ENCODE data around the gene SHH.

Gene SHH

DNA sequence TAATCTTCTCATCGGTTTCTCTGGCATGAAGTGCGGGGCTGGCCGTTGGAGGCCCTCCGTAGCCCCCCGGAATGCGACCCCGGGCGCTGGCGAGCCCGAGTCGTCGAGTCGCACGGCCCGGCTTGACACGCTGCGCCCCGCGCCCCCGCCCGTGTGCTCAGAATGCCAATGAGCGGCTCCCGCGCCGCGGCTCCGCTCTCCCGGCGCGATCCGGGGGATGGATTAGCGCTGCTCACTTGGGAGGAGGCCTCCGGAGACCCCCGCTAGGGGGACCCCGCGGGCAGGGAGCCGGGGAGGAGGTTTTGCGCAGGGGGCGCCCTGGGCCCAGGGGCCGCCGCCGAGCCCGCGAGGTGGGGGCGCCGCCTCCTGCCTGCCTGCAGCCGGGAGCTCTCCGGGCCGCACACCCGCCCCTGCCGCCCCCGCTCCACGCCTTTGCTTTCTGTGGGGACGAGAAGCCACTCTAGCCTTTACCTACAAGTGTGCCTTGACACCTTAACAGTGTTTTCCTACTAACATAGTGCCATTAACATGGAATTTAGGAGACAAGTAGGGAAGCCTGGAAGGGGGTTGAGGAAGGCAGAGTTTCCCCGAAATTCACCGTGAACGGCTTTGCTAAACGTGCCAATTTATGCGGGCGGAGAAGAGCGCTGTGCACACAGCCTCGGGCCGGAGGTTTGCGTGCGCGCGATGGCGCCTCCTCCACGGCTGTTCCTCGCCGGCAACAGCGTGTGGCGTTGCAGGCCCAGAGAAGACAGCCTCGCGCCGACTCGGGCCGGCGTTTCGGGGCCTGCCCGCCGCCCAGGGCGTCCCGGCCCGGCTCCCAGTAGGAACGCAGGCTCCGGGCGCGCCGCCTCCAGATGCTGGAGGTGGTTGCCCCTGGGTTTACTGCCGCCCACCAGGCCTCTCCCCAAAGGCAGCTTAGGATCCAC lies 7.1 kb downstream of the SHH start:
- peak; percentile 76 for DNase-seq

DNA sequence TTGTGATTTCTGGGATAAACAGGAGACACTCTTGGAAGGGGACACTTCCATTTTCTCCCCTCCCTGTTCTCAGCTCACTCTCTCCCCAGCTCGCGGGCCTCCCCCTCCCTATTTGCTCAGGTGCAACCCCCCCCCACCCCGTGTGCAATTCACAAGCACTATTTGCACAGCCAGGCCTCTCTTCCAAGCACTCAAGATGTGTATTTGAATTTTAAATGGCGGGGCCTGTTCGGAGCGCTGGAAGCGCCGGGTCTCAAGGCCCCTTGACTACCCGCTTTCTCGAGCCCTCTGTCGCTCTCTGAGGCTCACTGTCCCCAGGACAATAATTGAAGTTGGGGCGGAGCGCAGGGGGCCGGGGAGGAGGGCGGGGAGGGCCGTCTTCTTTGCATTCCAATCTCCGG lies 7.8 kb downstream of the SHH start:
- no peak for DNase-seq

DNA sequence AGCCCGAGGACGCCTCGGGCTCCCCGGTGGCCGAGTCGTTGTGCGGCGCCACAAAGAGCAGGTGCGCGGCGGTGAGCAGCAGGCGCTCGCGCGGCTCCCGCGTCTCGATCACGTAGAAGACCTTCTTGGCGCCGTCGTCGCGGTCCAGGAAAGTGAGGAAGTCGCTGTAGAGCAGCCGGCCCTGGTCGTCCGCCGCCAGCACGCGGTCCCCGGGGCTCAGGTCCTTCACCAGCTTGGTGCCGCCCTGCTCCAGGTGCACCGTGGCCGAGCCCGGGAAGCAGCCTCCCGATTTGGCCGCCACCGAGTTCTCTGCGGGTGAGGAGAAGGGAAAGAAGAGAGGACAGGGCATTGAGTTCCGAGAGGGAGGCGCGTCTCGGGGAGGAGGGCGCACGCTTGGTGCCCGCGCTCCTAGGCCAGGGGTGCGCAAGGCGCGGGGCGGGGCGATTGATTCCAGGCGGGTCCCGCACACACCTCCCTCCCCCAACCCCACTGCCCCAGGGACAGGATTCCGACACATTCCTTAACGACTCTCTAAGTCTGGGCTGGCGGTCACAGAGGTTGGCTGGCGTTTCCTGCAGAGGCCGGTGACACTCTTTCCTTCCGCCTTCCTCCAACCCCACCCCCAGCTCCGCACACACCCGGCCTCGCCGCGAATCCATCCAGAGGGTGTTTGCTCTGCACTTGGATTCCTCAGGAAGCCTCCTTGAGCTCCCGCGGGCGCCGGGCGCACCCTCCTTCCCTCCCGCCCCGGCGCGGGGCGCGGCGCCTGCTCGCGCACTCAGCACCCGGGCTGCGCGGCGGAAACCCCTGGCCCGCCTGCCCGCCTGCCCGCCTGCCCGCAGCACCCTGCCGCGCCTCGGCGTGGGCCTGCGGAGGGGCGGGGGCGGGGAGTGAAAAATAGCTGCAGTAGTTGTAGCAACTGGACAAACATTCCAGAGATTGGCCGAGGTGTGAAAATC lies 8.6 kb downstream of the SHH start:
- DNase-seq, result peak; percentile 40

DNA sequence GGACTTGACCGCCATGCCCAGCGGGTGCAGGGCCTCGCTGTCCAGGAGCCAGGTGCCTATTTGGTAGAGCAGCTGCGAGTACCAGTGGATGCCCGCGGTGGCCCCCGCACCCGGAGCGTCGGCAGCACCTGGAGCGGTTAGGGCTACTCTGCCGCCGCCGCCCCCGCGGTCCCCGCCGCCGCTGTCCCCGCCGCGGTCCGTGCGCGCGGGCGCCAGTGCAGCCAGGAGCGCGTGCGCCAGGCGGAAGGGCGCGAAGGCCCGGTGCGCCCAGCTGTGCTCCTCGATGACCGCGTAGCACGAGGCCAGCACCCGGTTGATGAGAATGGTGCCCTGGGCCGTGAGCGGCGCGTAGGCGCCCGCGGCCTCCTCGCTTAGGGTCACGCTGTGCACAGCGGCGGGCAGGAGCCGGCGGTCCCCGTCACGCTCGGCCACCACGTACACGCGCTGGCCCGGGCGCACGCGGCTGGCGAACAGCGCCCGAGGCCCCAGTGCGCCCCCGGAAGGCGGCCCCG lies 9.3 kb downstream of the SHH start:
- DNase-seq, result no peak

DNA sequence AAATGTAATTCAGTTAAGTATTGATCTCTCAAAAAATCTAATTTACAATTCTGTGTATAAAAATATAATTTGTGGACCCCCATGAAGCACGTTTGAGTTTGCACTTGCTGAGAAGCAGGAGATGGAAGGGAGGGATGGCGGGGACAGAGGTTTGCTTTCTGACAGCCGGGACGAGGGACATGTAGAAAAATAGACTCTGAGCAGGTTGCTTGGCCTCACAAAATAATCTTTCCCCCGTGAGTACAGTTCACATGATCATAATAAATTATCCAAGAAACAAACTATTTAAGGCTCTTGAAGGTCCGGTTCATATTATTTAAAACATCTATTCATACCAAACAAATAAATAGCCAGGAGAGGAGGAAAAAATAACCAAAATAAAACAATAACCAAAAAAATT lies 10.0 kb downstream of the SHH start:
- no peak for DNase-seq

DNA sequence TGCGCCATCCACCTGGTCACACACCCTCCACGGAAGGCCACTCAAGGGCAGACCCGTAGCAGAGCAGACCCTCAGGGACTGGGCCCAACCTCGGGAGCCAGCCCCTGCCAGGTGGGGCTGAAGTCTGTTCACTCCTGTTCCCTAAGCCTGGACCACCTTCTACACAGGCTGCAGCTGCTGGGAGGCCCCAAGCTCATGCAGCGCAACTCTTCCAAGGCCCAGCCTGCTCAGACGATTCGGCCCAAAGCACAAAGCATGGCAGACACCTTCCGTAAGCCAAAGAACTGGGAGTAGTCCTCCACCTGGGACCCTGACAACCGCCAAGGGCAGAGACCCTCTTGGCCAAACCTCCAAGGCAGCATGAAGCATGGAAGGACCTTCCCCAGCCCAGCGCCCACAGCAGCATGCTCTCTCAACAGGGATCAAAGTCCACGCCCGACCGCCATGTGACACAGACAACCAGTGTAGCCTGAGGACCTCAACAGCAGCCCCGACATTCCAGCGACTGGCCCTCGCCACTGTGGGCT lies 11.5 kb downstream of the SHH start:
- no peak for DNase-seq

DNA sequence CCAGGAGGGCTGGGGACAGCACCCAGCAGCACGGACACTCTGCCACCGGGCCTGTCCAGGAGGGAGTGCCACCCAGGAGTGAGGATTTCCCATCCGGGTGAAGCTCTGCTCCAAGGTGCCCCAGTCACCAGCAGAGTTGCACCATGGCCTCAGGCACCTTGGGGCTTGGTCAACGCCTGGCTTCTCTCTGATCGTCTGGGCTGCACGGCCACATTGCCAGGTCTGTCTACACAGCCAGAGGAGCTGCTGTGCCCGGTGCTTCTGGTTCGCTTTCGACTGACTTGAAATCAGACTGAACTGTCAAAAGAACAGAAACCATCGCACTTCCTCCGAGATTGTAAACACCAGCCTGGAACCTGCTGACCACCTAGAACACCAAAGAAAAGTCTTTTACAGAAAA lies 12.0 kb downstream of the SHH start:
- DNase-seq, result no peak

DNA sequence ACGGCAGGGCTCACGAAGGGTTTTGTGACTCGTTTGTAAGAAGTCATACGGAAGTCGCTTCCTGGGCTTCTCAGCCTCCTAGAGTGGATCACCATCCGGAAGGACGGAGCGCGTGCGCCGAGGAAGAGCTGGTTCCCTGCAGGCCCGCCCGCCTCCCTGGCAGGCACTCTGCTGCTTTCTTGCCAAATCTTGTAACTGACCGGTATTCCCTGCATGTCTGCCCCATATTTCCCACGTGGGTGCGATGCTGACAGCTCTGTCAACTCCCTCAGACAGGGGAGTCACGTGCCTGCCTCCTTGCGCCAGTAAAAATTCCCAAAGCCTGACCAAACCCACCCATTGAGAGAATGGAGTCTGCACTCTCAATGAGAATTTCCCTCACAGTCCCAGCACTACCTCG lies 12.7 kb downstream of the SHH start:
- no peak for DNase-seq

DNA sequence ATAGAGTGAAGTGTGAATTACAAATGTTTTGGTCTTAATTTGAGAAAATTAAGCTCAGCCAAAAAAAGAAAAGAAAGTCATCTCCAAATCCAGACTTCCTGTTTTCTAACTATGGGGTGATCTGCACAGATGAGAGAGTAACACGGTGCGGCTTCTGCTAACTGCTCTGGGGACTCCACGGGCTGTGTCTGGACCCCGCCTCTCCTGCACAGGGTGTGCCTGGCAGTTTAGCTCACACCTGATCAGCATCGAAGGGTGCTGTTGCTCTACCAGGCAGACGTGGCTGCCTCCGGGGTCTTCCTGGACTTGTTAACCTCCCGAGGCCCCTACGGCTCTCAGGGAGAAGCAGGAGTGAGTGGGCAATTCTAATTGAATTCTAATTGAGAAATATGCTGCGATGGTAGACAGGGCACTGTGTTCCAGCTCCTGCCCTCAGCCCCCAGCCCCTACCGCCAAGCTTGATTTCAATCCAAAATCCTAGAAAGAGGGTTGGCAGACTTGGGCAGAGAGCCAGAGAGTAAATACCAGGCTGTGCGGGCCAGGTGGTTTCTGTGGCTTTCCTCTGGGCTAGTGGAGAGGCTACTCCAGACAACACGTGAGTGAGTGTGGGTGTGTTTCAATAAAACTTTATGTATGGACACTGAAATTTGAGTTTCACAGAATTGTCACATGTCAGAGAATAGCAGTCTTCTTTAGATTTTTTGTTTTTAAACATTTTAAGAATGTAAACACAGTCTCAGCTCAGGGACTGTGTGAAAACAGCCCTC lies 13.4 kb downstream of the SHH start:
- DNase-seq, result no peak

DNA sequence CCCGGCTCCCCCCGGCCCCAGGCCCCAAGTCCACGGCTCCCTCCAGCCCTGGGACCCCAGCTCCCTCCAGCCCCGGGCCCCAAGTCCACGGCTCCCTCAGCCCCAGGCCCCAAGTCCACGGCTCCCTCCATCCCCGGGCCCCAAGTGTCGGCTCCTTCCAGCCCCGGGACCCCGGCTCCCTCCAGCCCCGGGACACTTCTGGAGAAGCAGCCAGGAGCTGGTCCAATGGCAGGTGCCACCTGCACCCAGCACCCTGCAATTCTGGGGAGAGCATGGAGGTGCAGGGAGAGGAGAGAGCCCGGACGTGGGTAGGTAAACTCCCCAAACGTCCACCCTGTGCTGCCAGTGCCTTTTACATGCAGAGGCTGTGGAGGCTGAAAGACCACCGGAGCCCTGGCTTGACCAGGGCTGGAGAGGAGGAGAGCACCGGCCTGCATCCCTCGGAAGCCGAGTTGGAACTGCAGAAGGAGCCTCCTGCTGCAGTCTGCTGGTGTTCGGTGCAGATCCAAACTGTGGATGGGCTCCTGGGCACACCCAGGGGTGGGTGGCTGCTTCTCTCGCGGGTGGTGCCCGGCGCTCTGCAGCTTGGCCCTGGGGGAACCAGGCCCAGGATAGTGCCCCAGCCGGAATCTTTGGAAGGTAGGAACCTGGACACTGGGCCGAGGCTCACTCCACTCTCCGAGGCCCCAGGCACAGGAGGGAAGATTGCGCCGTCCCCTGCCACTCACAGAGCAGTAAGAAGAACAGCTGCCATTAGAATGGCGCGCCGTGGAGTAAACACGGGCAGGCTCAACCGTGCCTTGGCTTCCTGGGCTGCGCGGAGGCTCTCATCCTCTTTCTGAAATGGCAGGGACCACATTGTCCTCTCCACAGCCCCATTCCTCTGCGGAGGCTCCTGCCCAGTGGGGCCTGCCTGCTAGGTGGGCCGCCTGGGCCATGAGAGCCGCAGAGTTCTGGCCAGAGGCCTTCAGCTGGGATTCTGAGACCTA lies 14.7 kb downstream of the SHH start:
- DNase-seq, result no peak

DNA sequence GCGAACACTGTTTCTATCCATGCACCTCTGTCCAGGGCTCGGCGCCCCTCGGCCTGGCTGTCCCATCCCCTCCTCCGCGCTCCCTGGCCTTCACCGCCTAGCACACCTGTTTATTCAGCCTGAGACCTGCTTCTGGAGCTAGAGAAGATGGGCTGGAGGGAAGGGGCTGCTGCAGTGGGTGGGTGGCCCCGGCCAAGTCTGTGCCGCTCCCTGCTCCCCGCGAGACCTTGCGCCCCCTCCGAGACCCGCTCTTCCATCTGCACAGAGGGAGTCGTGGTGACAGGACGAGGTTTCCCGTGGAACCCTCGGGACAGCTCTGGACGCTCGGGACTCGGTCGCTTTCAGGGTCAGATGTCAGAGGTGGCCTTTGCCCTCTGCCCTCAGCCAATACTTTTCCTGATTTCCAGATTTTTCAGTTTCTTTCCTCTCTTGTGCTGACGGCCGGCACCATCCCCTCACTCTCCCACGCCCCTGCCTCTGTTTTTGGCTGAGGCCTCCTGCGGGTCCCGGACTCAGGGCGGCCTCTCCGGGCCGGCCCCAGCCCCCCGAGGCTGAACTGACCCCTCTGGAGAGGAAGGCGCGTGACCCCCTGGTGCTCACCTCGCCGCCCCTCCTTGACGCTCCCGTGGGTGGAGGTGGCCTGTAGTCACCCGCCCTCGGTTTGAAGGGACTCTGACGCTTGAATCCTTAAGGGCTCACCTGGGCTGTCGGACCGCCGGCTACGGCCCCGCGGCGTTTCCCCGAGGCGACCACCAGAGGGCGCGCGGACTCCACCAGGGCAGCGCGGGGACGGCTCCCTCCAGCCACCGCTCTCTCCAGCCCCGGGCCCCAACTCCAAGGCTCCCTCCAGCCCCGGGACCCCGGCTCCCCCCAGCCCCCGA lies 15.6 kb downstream of the SHH start:
- DNase-seq, result peak; percentile 78

DNA sequence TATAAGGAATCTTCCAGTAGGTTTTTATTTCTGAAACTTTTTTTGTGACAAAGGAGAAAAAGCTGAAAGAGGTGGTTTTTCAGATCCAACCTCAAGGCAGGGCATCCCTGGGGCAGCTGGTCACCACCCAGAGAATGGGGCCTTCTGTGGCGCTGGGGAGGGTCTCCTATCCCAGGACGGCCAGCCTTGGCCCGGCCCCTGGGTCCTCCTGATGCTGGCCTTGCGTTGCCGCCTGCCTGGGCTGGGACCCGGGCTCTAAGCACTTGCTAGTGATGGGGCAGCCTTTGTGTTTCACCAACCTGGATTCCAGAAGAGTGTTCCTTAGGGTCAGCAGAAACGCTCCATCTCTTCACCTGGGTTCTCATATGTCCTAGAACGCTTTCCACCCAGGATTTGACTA lies 16.3 kb downstream of the SHH start:
- no peak for DNase-seq

DNA sequence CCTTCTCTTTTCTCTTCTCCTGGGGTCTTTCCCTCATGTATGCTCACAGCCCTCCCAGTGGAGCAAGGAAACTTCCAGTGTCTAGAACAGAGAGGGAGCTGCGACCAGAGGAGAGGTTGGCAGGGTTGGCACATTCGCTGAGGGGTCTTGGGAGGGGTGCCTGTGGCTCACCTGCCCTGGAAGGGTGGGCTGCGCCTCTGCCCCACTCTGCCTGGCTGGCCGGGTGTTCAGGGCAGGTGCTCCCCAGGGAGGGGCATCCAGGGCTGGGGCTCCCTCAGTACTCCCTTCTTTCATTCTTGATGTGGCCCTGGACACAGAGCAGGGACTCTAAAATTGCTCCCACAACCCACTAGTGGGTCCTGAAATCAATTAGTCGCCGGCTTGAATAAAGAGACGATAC lies 16.9 kb downstream of the SHH start:
- no peak for DNase-seq

DNA sequence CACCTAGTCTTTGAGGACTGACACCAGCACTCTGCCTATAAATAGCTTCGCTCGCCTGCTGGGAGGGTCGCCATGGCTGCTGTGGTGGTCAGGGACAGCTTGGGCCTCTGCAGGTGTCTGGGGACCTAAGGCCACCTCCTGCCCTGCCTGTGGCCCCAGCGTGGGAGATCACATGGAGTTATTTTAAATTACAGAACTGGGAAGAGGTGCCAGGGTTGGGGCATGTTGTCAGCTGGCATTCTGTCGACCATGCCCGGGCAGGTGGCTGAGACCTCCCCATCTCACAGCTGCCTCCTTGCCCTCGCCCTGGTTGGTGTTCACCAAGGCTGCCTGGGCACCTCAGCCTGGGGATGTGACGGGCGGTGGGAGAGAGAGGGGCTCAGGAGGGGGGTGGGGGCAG lies 18.1 kb downstream of the SHH start:
- no peak for DNase-seq

DNA sequence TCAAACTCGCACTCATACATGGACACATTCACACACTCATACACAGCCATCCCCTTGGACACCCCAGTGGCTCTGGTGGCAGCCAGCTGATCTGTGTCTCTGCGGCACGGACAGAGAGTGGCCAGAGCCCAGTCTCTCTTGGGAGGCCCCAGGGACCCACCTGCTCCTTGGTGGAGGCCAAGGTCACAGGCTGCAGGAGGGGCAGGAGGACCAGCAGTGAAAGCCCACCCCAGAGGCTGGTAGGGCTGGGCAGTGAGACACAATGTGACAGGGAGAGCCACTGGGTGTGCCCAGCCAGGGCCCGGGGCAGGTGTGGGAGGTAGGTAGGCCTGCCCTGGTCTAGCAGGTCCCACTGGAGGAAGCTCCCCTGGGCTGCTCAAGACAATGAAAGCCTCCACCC lies 18.5 kb downstream of the SHH start:
- DNase-seq, result no peak

DNA sequence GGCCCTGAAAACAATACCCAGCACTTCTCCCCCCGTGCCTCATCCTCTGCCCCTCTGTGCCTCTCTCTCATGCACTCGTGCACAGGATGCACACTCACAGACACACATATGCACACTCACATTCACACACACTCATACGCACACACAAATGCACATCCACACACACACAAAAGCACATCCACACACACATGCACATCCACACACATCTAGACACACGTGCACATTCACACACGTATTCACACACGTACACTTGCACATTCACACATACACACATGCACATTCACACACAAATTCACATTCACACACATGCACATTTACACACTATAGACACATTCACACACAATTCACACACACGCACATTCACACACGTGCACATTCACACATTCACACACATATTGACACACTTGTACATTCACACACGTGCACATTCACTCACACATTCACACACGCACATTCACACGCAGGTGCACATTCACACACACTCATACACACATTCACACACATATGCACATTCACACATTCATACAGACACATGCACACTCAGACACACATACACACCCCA lies 19.2 kb downstream of the SHH start:
- DNase-seq, result no peak

DNA sequence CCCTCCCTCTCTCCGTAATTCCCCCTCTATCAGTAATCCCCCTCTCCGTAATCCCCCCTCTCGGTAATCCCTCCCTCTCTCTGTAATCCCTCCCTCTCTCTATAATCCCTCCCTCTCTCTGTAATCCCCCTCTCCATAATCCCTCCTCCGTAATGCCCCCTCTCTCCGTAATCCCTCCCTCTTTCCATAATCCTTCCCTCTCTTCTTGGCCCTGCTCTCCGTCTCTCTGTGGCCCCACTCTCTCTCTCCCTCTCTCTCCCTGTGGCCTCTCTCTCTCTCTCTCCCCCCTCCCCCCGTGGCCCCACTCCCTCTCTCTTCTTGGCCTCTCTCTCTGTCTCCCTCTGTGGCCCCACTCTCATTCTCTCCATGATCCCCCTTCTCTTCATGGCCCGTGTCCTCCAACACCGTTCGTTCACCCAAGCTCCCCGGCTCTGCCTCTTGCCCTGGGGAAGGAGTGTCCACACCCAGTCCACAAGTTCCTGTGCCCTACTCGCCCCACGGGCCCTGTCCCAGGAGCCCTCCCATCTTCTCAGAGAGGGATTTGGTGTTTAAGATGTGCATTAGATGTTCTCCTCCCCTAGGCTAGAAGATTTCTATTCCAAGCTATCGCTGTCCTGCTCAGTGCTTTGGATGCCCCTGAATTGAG lies 19.8 kb downstream of the SHH start:
- DNase-seq, result no peak

DNA sequence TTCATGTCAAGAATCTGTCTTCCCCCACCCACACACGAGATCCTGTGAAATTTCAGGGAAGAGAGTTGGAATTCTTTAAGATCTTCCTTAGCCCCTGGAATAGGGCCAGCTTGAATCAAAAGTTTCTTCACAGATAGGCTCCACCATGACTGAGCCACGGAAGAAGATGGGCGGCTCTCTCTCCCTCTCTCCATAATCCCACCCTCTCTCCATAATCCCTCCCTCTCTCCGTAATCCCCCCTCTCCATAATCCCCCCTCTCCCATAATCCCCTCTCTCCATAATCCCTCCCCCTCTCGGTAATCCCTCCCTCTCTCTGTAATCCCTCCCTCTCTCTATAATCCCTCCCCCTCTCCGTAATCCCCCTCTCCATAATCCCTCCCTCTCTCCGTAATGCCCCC lies 20.4 kb downstream of the SHH start:
- no peak for DNase-seq

DNA sequence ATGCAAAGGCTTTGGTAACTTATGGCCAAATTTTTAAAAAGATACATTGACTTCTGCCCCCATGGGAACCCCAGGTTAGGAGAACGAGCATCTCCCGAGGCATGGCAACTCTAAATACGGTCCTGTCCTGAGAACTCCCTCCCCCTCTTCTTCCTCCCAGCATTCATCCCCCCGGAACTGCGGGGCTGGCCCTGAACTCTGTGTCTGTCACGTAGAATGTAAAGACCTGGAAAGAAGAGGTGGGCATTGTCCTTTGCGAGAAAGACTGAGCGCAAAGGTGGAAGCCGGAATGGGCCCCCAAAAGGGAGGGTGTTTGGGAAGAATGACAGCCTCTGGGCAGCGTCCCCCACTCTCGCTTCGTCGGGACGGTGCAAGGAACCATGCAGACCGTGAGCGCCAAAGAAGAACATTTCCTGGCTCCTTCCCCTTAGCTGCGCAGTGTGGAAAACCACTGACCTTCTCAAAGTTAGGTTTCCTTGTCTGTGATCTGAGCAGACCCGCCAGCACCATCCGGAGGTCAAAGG lies 21.0 kb downstream of the SHH start:
- DNase-seq, result no peak

All from stimulated activated CD4-positive, alpha-beta T cell treated with anti-CD3 and anti-CD28 coated beads, Interleukin-15, amount 100 ng/mL, for 24 hours (primary cell).